Measurements from ENCODE around the gene ERC1. TPM values are rescaled to one million over a fixed set of nuclear protein-coding genes. Genes with fewer than 3 reads are reported as not detected.
A peak's percentile ranks its signal among the peaks of the same experiment; 100 is the strongest.

Gene ERC1
- total and polyA plus RNA-seq, 2 of the 4 experiments (the other 2 are of a cell fraction): 11.6 to 25.6 TPM

DNA sequence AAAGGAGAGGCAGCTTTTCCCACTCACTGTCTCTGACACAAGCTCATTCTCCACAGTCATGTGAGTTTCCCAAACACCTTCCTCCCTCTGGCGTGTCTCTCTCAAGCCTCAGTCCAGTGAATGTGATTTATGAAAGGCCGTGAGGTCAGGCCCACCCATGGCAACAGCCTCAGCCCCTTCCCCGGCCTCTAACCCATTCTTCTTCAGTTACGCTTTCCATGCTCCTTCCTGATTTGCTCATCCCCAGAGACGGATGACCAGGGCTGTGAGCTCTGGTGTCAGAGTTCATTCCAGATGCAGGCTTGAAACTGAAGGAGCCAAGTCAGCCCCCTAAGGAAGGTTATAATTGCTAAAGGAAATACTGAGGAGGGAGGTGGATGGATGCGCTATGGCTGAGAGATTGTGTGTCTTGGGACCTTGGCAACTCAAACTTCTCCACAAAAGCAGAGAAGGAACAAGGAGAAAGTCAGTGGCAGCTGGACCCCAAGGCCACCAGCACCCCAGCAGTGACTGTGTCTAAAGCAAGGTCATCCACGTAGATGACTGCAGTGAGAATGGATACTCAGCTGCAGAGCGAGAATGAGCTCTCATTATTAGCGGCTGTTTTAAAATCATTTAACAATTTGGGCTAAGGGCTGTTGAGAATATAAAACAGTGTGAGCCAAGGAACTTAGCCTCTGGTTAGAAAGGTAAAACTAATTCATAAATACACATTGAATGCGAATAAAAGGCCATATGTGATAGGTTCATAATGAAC, 519.2 kb downstream of the ERC1 start:
- H2BK20ac ChIP-seq (ENCODE audit: low read depth, low read length): peak overlapping the region; percentile 46; the same call in 1 of the 2 replicates
- H3K14ac ChIP-seq (replicated peaks; ENCODE audit: low read depth, low read length): peak overlapping the region; percentile 72; the same call in 1 of the 2 replicates
- no peaks in the 10 kb centered on the region for H3K9me3 ChIP-seq (ENCODE audit: control insufficient read depth, insufficient read depth, low read length)
- peak overlapping the region; percentile 8; the same call in 1 of the 2 replicates for H2BK120ac ChIP-seq (ENCODE audit: low read depth, low read length)
- H3K4ac ChIP-seq (ENCODE audit: low read depth, low read length): peak overlapping the region; percentile 56
- H2BK5ac ChIP-seq (ENCODE audit: low read depth, low read length, poor library complexity, severe bottlenecking): no peak overlapping the region
- no peak overlapping the region for H3K23ac ChIP-seq (ENCODE audit: low read depth, low read length)
- ChIA-PET POLR2A (ENCODE audit: unreplicated experiment) (interaction anchor here (0.6 kb wide), 1 partner anchor 13 kb away, joined by 3 read pairs; no protein-coding TSS in a partner anchor), CTCF (no interaction called here)
- intact Hi-C loops (cut with micrococcal nuclease): no loop called here
- no peak overlapping the region for H2AK9ac ChIP-seq (replicated peaks; ENCODE audit: low read depth, low read length, poor library complexity)
- no peak overlapping the region for H2AK5ac ChIP-seq (ENCODE audit: low read depth, low read length)
- H3K4me3 ChIP-seq (ENCODE audit: insufficient read depth, low read depth, low read length): no peak overlapping the region
- no peak overlapping the region for H3K27ac ChIP-seq (ENCODE audit: insufficient read depth, low read length)
- H2BK15ac ChIP-seq (ENCODE audit: low read depth, low read length): peak overlapping the region; percentile 21; the same call in 1 of the 3 replicates
- no peak overlapping the region for H3K9ac ChIP-seq (ENCODE audit: low read depth, low read length)
- no peaks in the 10 kb centered on the region for H4K20me1 ChIP-seq (ENCODE audit: insufficient read depth, low read length)
- peaks cover 10% of the 10 kb centered on the region for H3K9me1 ChIP-seq (ENCODE audit: insufficient read depth, low read length)
- no peak overlapping the region for H4K91ac ChIP-seq (ENCODE audit: insufficient read depth, low read depth, low read length)
- no TSS peak for BruUV-seq (replicated peaks)
- H3K4me1 ChIP-seq (ENCODE audit: control insufficient read depth, insufficient read depth, low read length): no peaks in the 10 kb centered on the region
- H3K18ac ChIP-seq (ENCODE audit: low read depth, low read length): no peak overlapping the region
- no peaks in the 10 kb centered on the region for H3K36me3 ChIP-seq (ENCODE audit: control insufficient read depth, insufficient read depth, low read length)
- WGBS, 2 experiments (ENCODE audit: extremely low coverage in 2 of 2, insufficient read length in 1 of 2): 86% methylated on average over 1 of the region's 10 CpGs; no CpG with 5 or more reads in 1 of the 2 experiments
- no peak for DNase-seq
- ATAC-seq (ENCODE audit: low read depth): no peak
- no peak overlapping the region for H3K4me2 ChIP-seq (ENCODE audit: low read depth, low read length)
- dilution Hi-C loops (cut with HindIII; ENCODE audit: low sequenced_read_pairs, unreplicated experiment): no loop called here
- in situ Hi-C loops (cut with MboI; ENCODE audit: low sequenced_read_pairs): no loop called here
- H4K8ac ChIP-seq (ENCODE audit: low read depth in 2 of 2, low read length in 2 of 2): peak overlapping the region in 1 of 2 experiments; percentile 34; a peak in 1 of 4 replicates
- H3K56ac ChIP-seq (ENCODE audit: extremely low read depth, insufficient read depth, low read length): no peak overlapping the region
- TF ChIP-seq SMC3 (IDR thresholded peaks at IDR 0.05; ENCODE audit: low read depth, low read length) (no peak), NFE2L2 (IDR thresholded peaks at IDR 0.05; ENCODE audit: low read depth, low read length) (no peak), POLR2A (IDR thresholded peaks at IDR 0.05; ENCODE audit: low read depth, low read length) (no peak)
- H4K5ac ChIP-seq (ENCODE audit: low read depth, low read length): no peak overlapping the region
- no peaks in the 10 kb centered on the region for H3K27me3 ChIP-seq (ENCODE audit: control insufficient read depth, insufficient read depth, low read length)
- no peak overlapping the region for H2AFZ ChIP-seq (replicated peaks; ENCODE audit: low read length, poor library complexity)
- no peaks in the 10 kb centered on the region for H3K79me1 ChIP-seq (ENCODE audit: low read depth in 1 of 2, low read length in 2 of 2)
